ENCODE results near the gene KLHL17. TPM values are rescaled to one million over a fixed set of nuclear protein-coding genes. Genes with fewer than 3 reads are reported as not detected.
"Not testable (repeated sequence)": the region's sequence is repeated elsewhere in the genome, so short reads cannot be mapped to it uniquely, and the experiment has no call there.

Gene KLHL17
- total and polyA plus RNA-seq, 4 donors, result 2.8 to 40.5 (median 15.0) TPM

DNA sequence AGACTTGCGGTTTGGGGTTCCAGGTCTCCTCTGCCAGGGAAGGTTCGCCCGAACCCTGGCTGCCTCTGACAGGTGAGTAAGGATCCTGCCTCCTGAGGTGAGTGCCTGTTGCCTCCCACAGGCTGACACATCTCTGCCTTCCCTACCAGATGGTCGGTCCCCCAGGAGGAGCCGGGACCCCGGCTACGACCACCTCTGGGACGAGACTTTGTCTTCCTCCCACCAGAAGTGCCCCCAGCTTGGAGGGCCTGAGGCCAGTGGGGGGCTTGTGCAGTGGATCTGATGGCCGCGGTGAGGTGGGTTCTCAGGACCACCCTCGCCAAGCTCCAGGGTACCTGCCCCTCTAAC, 13.9 kb downstream of the KLHL17 start:
- DNase-seq (no peak), ATAC-seq (ENCODE audit: low FRiP score) (no peak)
- Histone ChIP-seq H3K27ac (ENCODE audit: low read depth in 1 of 2, low read length in 2 of 2) (no peak overlapping the region), H3K4me1 (ENCODE audit: control insufficient read depth in 1 of 2, insufficient read depth in 2 of 2, low read length in 2 of 2) (no peaks in the 10 kb centered on the region), H3K27me3 (ENCODE audit: control insufficient read depth in 1 of 2, insufficient read depth in 2 of 2, low read length in 1 of 2) (no peaks in the 10 kb centered on the region), H3K4me3 (ENCODE audit: low read length in 2 of 2) (no peak overlapping the region), H3K9me3 (ENCODE audit: control insufficient read depth, low read length) (no peaks in the 10 kb centered on the region), H3K36me3 (ENCODE audit: control insufficient read depth in 1 of 2, insufficient read depth in 2 of 2, low read length in 1 of 2) (no peaks in the 10 kb centered on the region)
- 91 to 94% methylated on average over 11 of the region's 11 CpGs for WGBS, 2 donors
- intact Hi-C loops (cut with DNase I), result no loop called here

DNA sequence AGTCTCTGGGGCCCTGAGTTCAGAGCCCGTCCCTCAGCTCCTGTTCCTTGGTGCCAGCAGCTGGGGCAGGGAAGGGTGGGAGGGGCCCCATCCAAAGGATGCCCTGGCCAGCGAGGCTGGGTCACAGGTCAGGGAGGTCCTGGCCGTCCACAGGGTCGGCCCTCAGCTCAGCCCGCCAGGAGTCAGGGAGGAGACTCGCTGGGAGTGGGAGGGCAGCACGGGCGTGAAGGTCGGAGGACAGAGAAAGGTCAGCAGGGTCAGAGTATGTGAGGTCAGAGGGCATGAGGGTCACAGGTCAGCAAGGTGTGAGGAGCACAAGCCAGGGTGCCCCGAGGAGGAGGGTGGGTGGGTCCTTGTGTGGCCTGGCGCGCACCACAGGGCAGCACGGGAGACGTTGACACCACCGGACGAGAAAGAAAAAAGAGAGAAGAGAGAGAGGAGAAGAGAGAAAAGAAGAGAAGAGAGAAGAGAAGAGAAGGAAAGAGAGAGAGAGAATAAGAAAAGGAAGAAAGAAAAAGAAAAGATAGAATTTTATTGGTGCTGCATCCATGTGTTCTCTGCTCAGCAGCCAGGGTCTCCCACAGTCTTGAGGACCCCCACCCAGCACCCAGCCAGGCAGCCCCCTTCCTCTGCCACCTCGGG, 14.4 kb downstream of the KLHL17 start:
- no peaks in the 10 kb centered on the region for H3K9me3 ChIP-seq (ENCODE audit: control insufficient read depth, low read length)
- H3K27me3 ChIP-seq (ENCODE audit: control insufficient read depth in 1 of 2, insufficient read depth in 2 of 2, low read length in 1 of 2), result no peaks in the 10 kb centered on the region
- no peaks in the 10 kb centered on the region for H3K4me1 ChIP-seq (ENCODE audit: control insufficient read depth in 1 of 2, insufficient read depth in 2 of 2, low read length in 2 of 2)
- 62 to 77% methylated on average over 17 of the region's 17 CpGs for WGBS, 2 donors
- no peak overlapping the region for H3K27ac ChIP-seq (ENCODE audit: low read depth in 1 of 2, low read length in 2 of 2)
- DNase-seq, result no peak
- intact Hi-C loops (cut with DNase I), result no loop called here
- no peaks in the 10 kb centered on the region for H3K36me3 ChIP-seq (ENCODE audit: control insufficient read depth in 1 of 2, insufficient read depth in 2 of 2, low read length in 1 of 2)
- no peak overlapping the region for H3K4me3 ChIP-seq (ENCODE audit: low read length in 2 of 2)
- ATAC-seq (ENCODE audit: low FRiP score), result no peak

DNA sequence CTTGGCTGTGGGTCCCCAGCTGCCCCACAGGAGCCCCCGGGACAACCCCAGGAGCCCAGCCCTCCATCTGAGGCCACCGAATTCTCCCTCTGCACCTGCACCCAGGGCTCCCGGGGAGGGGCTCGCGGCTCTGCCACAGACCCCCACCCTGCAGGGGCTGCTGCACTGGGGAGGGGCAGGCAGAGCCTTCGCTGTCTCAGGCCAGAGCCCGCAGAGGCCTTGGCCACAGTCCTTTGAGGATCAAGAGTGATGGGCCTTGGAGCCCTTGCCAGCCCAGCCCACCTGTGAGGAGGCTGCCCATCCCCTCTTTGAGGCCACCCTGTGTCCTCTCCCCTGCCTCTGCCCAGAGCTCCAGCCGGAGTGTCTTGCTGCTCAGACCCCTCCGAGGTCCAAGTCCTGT, 15.0 kb downstream of the KLHL17 start:
- WGBS, 2 donors, result 74 to 76% methylated on average over 9 of the region's 9 CpGs
- ATAC-seq (ENCODE audit: low FRiP score), result no peak
- no peaks in the 10 kb centered on the region for H3K36me3 ChIP-seq (ENCODE audit: control insufficient read depth in 1 of 2, insufficient read depth in 2 of 2, low read length in 1 of 2)
- H3K4me3 ChIP-seq (ENCODE audit: low read length in 2 of 2), result no peak overlapping the region
- no peaks in the 10 kb centered on the region for H3K27me3 ChIP-seq (ENCODE audit: control insufficient read depth in 1 of 2, insufficient read depth in 2 of 2, low read length in 1 of 2)
- no peak overlapping the region for H3K27ac ChIP-seq (ENCODE audit: low read depth in 1 of 2, low read length in 2 of 2)
- intact Hi-C loops (cut with DNase I), result no loop called here
- DNase-seq, result peak in 1 of 2 donors; percentile 45
- no peaks in the 10 kb centered on the region for H3K9me3 ChIP-seq (ENCODE audit: control insufficient read depth, low read length)
- H3K4me1 ChIP-seq (ENCODE audit: control insufficient read depth in 1 of 2, insufficient read depth in 2 of 2, low read length in 2 of 2), result no peaks in the 10 kb centered on the region

DNA sequence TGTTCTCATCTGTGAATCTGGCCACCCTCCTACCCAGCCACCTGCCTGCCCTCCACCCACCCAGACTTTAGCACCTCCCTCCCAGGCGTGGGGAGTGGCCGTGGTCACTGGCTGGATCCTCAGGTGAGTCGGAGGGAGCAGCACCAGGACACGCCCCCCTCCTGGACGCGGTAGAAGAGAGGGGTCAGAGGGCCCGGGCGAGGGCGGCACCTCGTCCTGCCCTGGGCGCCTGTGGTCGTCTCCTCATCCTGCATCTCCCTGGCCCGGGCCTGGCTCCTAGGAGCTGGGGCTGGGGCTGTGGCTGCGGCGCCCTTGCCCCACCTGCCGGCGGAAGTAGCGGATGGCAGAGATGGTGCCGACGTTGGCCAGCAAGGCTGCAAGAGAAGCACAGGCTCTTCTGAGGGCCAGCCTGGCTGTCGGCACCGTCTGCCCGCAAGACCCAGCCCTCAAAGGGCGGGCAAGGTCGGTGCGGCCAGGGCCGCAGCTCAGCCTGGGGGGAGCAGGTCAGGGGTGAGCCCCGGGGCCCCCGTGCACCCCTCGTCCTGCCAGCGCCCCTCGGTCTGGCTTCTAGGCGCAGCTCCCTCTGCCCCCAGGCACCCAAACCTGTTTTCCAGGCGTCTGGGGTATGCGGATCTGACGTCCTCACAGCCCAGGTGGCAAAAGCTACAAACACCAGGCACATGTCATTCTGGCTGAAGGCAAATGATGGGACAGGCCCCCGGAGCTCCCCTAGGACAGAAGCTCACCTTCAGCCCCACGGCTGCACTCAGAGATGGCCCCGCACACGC, 15.7 kb downstream of the KLHL17 start:
- Histone ChIP-seq H3K4me3 (ENCODE audit: low read length in 2 of 2) (no peak overlapping the region), H3K27ac (ENCODE audit: low read depth in 1 of 2, low read length in 2 of 2) (no peak overlapping the region), H3K4me1 (ENCODE audit: control insufficient read depth in 1 of 2, insufficient read depth in 2 of 2, low read length in 2 of 2) (no peaks in the 10 kb centered on the region), H3K36me3 (ENCODE audit: control insufficient read depth in 1 of 2, insufficient read depth in 2 of 2, low read length in 1 of 2) (no peaks in the 10 kb centered on the region), H3K27me3 (ENCODE audit: control insufficient read depth in 1 of 2, insufficient read depth in 2 of 2, low read length in 1 of 2) (no peaks in the 10 kb centered on the region), H3K9me3 (ENCODE audit: control insufficient read depth, low read length) (no peaks in the 10 kb centered on the region)
- WGBS, 2 donors, result 3 to 5% methylated on average over 36 to 40 of the region's 40 CpGs
- intact Hi-C loops (cut with DNase I), result no loop called here
- DNase-seq (peak in 1 of 2 donors; percentile 66), ATAC-seq (ENCODE audit: low FRiP score) (peak; percentile 65)

DNA sequence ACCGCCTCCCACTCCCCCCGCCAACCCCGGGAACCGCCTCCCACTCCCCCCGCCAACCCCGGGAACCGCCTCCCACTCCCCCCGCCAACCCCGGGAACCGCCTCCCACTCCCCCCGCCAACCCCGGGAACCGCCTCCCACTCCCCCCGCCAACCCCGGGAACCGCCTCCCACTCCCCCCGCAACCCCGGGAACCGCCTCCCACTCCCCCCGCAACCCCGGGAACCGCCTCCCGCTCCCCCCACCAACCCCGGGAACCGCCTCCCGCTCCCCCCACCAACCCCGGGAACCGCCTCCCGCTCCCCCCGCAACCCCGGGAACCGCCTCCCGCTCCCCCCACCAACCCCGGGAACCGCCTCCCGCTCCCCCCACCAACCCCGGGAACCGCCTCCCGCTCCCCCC, 16.4 kb downstream of the KLHL17 start:
- ATAC-seq (ENCODE audit: low FRiP score); H3K9me3 ChIP-seq (ENCODE audit: control insufficient read depth, low read length); H3K4me1 ChIP-seq (ENCODE audit: control insufficient read depth in 1 of 2, insufficient read depth in 2 of 2, low read length in 2 of 2); H3K27ac ChIP-seq (ENCODE audit: low read depth in 1 of 2, low read length in 2 of 2); intact Hi-C loops (cut with DNase I); H3K36me3 ChIP-seq (ENCODE audit: control insufficient read depth in 1 of 2, insufficient read depth in 2 of 2, low read length in 1 of 2); H3K27me3 ChIP-seq (ENCODE audit: control insufficient read depth in 1 of 2, insufficient read depth in 2 of 2, low read length in 1 of 2); DNase-seq; H3K4me3 ChIP-seq (ENCODE audit: low read length in 2 of 2): not testable (repeated sequence)
- 67 to 73% methylated on average over 14 to 21 of the region's 39 CpGs for WGBS, 2 donors

DNA sequence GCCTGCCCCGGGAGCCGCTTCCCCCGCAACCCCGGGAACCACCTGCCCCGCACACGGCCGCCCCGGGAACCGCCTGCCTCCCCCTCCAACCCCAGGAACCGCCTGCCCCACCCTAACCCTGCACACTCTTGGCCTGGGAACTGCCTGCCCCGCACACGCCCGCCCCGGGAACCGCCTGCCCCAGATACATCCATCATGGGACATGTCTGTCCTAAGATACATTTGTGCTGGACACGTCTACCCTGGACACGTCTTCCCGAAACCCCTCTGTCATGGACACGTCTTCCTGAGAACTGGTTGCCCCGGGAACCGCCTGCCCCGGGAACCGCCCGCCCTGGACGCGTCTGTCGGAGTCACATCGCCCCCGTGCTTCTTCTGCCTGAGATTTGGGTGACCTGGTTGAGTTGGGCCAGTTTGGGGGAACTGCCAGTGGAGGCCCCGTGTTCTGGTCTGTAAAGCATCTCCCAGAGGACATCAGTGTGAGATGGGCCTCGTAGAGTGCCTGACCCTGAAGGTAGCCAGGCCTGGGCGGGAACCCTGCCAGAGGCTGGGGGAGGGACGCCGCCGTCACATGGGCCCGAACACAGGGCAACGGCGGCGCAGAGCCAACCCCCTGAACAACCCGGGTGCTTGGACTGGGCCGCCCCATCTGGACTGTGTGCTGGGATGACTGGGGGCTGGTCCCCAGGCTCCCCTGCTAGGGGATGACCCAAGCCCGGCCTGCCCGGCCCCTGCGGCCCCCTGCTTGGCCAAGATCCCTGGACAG, 17.9 kb downstream of the KLHL17 start:
- H3K4me1 ChIP-seq (ENCODE audit: control insufficient read depth in 1 of 2, insufficient read depth in 2 of 2, low read length in 2 of 2), result no peaks in the 10 kb centered on the region
- H3K9me3 ChIP-seq (ENCODE audit: control insufficient read depth, low read length), result no peaks in the 10 kb centered on the region
- H3K27me3 ChIP-seq (ENCODE audit: control insufficient read depth in 1 of 2, insufficient read depth in 2 of 2, low read length in 1 of 2), result no peaks in the 10 kb centered on the region
- WGBS, 2 donors, result 92% methylated on average over 43 to 44 of the region's 44 CpGs
- intact Hi-C loops (cut with DNase I), result no loop called here
- peak in 1 of 2 donors; percentile 44 for DNase-seq
- H3K36me3 ChIP-seq (ENCODE audit: control insufficient read depth in 1 of 2, insufficient read depth in 2 of 2, low read length in 1 of 2), result no peaks in the 10 kb centered on the region
- no peak overlapping the region for H3K27ac ChIP-seq (ENCODE audit: low read depth in 1 of 2, low read length in 2 of 2)
- ATAC-seq (ENCODE audit: low FRiP score), result no peak
- H3K4me3 ChIP-seq (ENCODE audit: low read length in 2 of 2), result no peak overlapping the region

DNA sequence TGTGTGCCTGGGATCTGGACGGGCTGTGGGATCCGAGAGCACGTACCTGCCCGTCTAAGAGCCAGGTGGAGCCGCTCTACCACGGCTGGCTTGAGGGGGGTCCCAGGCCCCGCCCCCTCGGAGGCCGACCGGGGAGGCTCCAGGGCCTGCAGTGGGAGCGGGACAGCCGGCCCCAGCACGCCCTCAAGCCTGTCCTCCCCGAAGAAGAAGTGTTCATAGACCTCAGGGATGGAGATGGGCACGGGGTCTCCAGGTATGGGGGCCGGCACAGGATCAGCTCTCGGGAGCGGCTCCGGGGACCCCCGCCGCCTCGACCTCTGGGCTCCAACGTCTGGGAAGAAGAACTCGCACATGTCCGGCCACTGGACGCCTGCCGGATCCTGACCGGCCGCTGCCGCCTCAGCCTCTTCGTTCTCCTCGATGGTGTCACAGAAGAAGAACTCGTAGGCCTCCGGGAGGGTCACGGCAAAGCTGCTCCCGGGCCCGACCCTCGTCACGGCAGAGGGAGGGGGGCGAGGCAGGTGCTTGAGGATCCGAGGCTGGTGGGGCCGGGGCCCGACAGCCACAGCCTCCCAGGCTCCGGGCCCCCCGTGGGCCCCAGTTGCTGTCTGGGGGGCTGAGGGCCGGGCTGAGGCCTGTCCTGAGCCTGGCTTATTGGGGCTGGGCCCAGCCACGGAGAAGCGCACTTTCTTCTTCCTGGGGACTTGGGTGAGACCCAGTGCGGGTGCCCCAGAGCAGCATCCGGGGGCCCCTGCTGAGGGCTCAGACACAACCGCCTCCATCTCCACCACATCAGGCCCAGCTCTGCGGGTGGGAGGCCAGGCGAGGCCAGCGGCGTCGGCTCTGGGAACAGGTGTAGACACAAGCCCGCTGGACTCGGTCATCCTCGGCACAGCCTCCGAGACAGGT, 18.7 kb downstream of the KLHL17 start:
- WGBS, 2 donors, result 91 to 94% methylated on average over 55 to 60 of the region's 60 CpGs
- no peak for ATAC-seq (ENCODE audit: low FRiP score)
- Histone ChIP-seq H3K4me3 (ENCODE audit: low read length in 2 of 2) (no peak overlapping the region), H3K27ac (ENCODE audit: low read depth in 1 of 2, low read length in 2 of 2) (no peak overlapping the region), H3K27me3 (ENCODE audit: control insufficient read depth in 1 of 2, insufficient read depth in 2 of 2, low read length in 1 of 2) (no peaks in the 10 kb centered on the region), H3K9me3 (ENCODE audit: control insufficient read depth, low read length) (no peaks in the 10 kb centered on the region), H3K4me1 (ENCODE audit: control insufficient read depth in 1 of 2, insufficient read depth in 2 of 2, low read length in 2 of 2) (no peaks in the 10 kb centered on the region), H3K36me3 (ENCODE audit: control insufficient read depth in 1 of 2, insufficient read depth in 2 of 2, low read length in 1 of 2) (no peaks in the 10 kb centered on the region)
- intact Hi-C loops (cut with DNase I), result no loop called here
- DNase-seq, result peak in 1 of 2 donors; percentile 47

DNA sequence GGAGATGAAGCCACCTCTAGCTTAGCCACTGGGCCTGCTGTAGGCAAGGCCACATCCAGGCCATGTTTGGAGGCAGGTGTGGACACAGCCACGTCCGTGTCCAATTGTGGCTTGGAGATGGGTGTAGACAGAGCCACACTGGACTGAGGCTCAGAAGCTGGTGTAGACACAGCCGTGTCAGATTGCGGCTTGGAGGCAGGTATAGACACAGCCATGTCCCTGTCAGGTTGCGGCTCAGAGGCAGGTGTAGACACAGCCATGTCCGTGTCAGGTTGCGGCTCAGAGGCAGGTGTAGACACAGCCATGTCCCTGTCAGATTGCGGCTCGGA, 19.3 kb downstream of the KLHL17 start:
- no peak overlapping the region for H3K4me3 ChIP-seq (ENCODE audit: low read length in 2 of 2)
- WGBS, 2 donors, result 95% methylated on average over 9 of the region's 9 CpGs
- no peaks in the 10 kb centered on the region for H3K4me1 ChIP-seq (ENCODE audit: control insufficient read depth in 1 of 2, insufficient read depth in 2 of 2, low read length in 2 of 2)
- ATAC-seq (ENCODE audit: low FRiP score) (no peak), DNase-seq (no peak)
- H3K36me3 ChIP-seq (ENCODE audit: control insufficient read depth in 1 of 2, insufficient read depth in 2 of 2, low read length in 1 of 2), result no peaks in the 10 kb centered on the region
- intact Hi-C loops (cut with DNase I), result loop anchor here (5.0 to 10.0 kb wide), 2 partner anchors 88 to 315 kb away; no protein-coding TSS in a partner anchor
- H3K27me3 ChIP-seq (ENCODE audit: control insufficient read depth in 1 of 2, insufficient read depth in 2 of 2, low read length in 1 of 2), result no peaks in the 10 kb centered on the region
- no peaks in the 10 kb centered on the region for H3K9me3 ChIP-seq (ENCODE audit: control insufficient read depth, low read length)
- no peak overlapping the region for H3K27ac ChIP-seq (ENCODE audit: low read depth in 1 of 2, low read length in 2 of 2)
